Measurements from ENCODE around the gene DLGAP3.
A peak's percentile ranks its signal among the peaks of the same experiment; 100 is the strongest.
"Not testable (repeated sequence)": the region's sequence is repeated elsewhere in the genome, so short reads cannot be mapped to it uniquely, and the experiment has no call there.

DLGAP3 gene

DNA sequence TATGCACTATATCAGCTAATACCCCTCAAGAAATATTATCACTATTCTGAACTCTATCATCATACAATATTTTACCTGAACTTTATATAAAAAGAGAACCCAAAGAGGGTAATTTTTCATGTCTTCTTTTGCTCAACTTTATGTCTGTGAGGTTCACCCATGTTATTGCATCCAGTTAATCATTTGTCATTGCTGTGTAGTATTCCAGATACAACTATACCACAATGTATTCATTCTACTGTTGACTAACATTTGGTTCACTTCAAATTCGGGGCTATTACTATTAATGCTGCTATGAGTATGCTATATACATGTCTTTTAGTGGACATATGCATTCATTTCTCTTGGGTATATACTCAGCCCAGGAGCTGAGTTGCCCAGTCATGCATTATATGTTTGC, 21.0 kb upstream of the DLGAP3 start:
- TF ChIP-seq, protein P1, sequence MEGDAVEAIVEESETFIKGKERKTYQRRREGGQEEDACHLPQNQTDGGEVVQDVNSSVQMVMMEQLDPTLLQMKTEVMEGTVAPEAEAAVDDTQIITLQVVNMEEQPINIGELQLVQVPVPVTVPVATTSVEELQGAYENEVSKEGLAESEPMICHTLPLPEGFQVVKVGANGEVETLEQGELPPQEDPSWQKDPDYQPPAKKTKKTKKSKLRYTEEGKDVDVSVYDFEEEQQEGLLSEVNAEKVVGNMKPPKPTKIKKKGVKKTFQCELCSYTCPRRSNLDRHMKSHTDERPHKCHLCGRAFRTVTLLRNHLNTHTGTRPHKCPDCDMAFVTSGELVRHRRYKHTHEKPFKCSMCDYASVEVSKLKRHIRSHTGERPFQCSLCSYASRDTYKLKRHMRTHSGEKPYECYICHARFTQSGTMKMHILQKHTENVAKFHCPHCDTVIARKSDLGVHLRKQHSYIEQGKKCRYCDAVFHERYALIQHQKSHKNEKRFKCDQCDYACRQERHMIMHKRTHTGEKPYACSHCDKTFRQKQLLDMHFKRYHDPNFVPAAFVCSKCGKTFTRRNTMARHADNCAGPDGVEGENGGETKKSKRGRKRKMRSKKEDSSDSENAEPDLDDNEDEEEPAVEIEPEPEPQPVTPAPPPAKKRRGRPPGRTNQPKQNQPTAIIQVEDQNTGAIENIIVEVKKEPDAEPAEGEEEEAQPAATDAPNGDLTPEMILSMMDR (IDR thresholded peaks at IDR 0.05; ENCODE audit: low read depth, low read length, missing control alignments): no peak
- in situ Hi-C loops (cut with HindIII; ENCODE audit: low sequenced_read_pairs): no loop called here
- no peak for DNase-seq (ENCODE audit: low read depth)
- H3K4me3 ChIP-seq (ENCODE audit: low read depth, low read length): no peak overlapping the region

GRCh38 chr1:34948739-34949138, 19.3 kb upstream of the DLGAP3 start:
- DNase-seq (ENCODE audit: low read depth); H3K4me3 ChIP-seq (ENCODE audit: low read depth, low read length); in situ Hi-C loops (cut with HindIII; ENCODE audit: low sequenced_read_pairs): not testable (repeated sequence)

GRCh38 chr1:34947641-34948314, 18.3 kb upstream of the DLGAP3 start:
- in situ Hi-C loops (cut with HindIII; ENCODE audit: low sequenced_read_pairs); H3K4me3 ChIP-seq (ENCODE audit: low read depth, low read length); DNase-seq (ENCODE audit: low read depth): not testable (repeated sequence)

DNA sequence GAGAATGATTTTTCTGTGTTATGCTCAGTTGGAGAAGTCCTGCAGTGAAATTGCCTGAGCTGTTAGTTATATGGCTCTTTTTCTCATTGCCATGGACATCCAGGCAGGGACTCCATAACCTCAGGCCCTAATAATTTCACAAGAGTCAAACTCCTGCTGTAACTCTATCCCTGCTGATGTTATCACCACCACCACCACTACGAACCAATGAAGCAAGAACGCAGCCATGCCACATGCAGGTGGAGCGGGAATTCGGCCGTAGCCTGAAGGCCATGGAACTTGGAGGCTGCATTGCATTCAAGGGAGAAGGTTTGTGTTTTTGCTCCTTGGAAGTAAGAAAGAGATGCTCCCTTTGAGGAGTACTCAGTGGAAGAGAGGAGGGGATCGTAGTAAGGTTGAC, 16.8 kb upstream of the DLGAP3 start:
- in situ Hi-C loops (cut with HindIII; ENCODE audit: low sequenced_read_pairs): no loop called here
- TF ChIP-seq, protein P1 (IDR thresholded peaks at IDR 0.05; ENCODE audit: low read depth, low read length, missing control alignments): no peak

DNA sequence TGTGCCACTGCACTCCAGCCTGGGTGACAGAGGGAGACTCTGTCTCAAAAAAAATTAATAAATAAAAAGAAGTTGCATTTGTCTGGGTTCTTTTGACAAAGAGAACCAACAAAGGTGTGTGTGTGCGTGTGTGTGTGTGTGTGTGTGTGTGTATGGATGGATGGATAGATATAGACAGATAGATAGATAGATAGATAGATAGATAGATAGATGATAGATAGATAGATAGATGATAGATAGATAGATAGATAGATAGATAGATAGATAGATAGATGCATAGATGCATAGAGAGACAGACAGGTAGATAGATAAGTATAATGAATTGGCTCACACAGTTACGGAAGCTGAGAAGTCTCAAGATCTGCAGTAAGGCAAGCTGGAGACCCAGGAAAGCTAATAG, 12.3 kb upstream of the DLGAP3 start:
- DNase-seq (ENCODE audit: low read depth); H3K4me3 ChIP-seq (ENCODE audit: low read depth, low read length); in situ Hi-C loops (cut with HindIII; ENCODE audit: low sequenced_read_pairs): not testable (repeated sequence)

More for the DNA sequence above, 16.8 kb upstream of the DLGAP3 start:
- H3K4me3 ChIP-seq (ENCODE audit: low read depth, low read length): no peak overlapping the region
- no peak for DNase-seq (ENCODE audit: low read depth)

GRCh38 chr1:34930702-34931071, 1.2 kb upstream of the DLGAP3 start:
- TF ChIP-seq, protein P1 (IDR thresholded peaks at IDR 0.05; ENCODE audit: low read depth, low read length, missing control alignments): no peak
- in situ Hi-C loops (cut with HindIII; ENCODE audit: low sequenced_read_pairs): no loop called here
- DNase-seq (ENCODE audit: low read depth): no peak
- H3K4me3 ChIP-seq (ENCODE audit: low read depth, low read length): no peak overlapping the region

DNA sequence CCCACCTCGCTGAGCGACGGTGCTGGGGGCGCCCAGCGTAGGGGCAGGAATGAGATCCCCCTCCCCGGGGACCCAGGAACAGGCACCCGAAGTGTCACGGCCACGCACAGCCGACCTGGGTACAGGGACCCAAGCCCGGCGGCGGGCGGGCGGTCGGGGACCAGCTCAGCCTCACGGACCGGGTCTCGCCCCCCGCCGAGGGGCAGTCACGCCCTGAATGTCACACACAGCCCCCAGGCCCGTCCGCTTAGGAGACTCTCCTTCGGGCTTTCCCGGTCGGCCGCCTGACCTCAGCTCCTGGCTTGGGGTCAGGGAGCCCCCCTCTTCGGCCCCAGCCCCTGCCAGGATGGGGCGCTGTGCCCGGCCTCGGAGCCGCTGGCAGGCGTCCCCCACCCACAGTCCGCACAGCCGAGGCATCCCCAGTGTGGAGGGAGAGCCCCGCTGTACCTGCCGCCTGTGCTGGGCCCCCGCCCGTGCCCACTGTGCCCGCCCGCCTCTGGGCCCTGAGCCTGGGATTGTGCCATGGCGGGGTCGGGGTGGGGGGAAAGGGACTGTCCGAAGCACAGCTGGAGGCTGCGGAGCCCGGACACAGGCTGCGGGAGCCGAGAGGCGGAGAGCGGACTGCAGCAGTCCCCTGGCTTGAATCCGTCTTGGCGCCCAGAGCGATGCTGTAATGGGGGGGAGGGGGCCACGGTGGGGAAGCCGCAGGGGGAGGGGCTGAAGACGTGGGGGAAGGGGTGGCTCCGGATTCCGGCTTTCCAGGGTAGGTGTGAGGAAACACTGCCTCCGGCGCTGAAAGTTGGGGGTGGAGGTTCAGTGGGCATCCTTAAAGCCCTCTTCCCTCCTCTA, 627 bp upstream of the DLGAP3 start:
- no peak for DNase-seq (ENCODE audit: low read depth)

More for the DNA sequence above, 627 bp upstream of the DLGAP3 start:
- TF ChIP-seq, protein P1 (IDR thresholded peaks at IDR 0.05; ENCODE audit: low read depth, low read length, missing control alignments): no peak
- H3K4me3 ChIP-seq (ENCODE audit: low read depth, low read length): peak overlapping the region; percentile 20
- in situ Hi-C loops (cut with HindIII; ENCODE audit: low sequenced_read_pairs): loop anchor here (5.0 kb wide), 1 partner anchor 83 kb away; no protein-coding TSS in a partner anchor

All from astrocyte of the cerebellum (primary cell).